Fibroblast of pulmonary artery (primary cell): Measurements from ENCODE around the gene CENPB.

ENCODE experiments used
- DNase-seq: peaks from one replicate; pipeline ENCODE4 v3.0.0-alpha.2; 2010; ENCODE audit warnings: low read depth
- H3K4me3 ChIP-seq: replicated peaks from 2 replicates; pipeline ENCODE4 v1.5.1; 2011; ENCODE audit warnings: low read depth, mild to moderate bottlenecking, control low read depth, low read length, moderate library complexity
- TF ChIP-seq, protein P1 (sequence below): IDR thresholded peaks from 2 replicates; pipeline ENCODE4 v1.5.1; 2011; ENCODE audit warnings: mild to moderate bottlenecking, control low read depth, low read length, inconsistent platforms; ENCODE audit errors: missing control alignments

CENPB gene

DNA sequence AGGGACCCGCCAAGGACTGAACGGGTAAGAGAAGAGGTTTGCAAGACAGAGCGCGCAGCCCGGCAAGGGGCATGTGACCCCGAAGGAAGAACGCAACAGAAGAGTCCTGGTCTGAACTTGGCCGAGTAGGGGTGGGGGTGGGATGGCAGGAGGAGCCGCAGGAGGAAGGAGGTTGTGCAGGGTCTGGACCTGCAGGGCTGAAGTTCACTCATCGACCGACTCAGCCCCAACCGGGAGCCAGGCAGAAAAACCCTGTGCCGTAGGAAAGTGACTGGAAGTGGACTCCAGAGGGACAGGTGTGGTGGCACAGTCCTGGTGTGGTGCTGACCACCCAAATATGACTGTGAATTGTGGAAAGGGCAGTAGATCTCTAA, 34.2 kb downstream of the CENPB start:
- H3K4me3 ChIP-seq, result no peak overlapping the region
- no peak for DNase-seq
- TF ChIP-seq, protein P1, sequence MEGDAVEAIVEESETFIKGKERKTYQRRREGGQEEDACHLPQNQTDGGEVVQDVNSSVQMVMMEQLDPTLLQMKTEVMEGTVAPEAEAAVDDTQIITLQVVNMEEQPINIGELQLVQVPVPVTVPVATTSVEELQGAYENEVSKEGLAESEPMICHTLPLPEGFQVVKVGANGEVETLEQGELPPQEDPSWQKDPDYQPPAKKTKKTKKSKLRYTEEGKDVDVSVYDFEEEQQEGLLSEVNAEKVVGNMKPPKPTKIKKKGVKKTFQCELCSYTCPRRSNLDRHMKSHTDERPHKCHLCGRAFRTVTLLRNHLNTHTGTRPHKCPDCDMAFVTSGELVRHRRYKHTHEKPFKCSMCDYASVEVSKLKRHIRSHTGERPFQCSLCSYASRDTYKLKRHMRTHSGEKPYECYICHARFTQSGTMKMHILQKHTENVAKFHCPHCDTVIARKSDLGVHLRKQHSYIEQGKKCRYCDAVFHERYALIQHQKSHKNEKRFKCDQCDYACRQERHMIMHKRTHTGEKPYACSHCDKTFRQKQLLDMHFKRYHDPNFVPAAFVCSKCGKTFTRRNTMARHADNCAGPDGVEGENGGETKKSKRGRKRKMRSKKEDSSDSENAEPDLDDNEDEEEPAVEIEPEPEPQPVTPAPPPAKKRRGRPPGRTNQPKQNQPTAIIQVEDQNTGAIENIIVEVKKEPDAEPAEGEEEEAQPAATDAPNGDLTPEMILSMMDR, result no peak

DNA sequence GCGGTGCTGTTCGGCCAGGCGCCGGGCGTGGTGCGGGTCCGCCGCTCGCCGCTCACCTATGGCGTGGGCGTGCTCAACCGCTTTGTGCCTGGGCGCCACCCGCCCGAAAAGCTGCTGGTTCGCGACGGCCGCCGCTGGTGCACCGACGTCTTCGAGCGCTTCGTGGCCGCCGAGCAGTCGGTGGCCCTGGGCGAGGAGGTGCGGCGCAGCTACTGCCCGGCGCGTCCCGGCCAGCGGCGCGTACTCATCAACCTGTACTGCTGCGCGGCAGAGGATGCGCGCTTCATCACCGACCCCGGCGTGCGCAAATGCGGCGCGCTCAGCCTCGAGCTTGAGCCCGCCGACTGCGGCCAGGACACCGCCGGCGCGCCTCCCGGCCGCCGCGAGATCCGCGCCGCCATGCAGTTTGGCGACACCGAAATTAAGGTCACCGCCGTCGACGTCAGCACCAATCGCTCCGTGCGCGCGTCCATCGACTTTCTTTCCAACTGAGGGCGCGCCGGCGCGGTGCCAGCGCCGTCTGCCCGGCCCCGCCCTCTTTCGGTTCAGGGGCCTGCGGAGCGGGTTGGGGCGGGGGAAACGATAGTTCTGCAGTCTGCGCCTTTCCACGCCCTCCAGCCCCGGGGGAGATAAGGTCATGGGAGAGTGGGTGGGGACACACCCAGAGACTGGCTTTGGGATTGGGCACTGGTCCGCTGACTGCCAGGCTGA, 34.7 kb downstream of the CENPB start:
- TF ChIP-seq, protein P1, result no peak
- no peak overlapping the region for H3K4me3 ChIP-seq
- no peak for DNase-seq

DNA sequence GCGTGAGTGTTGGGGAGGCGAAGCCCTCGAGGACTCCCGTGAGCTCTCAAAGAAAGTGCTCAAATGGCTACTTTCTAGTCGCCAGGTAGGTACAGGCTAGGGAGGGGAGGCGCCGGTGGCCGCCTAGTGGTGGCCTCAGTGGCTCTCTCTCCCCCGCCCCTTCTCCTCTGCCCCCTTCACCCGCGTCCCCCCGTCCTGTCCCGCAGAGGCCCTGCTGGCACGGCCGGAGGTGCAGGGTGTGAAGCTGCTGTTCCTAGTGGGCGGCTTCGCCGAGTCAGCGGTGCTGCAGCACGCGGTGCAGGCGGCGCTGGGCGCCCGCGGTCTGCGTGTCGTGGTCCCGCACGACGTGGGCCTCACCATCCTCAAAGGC, 35.2 kb downstream of the CENPB start:
- DNase-seq, result no peak
- H3K4me3 ChIP-seq, result no peak overlapping the region
- TF ChIP-seq, protein P1, result no peak

DNA sequence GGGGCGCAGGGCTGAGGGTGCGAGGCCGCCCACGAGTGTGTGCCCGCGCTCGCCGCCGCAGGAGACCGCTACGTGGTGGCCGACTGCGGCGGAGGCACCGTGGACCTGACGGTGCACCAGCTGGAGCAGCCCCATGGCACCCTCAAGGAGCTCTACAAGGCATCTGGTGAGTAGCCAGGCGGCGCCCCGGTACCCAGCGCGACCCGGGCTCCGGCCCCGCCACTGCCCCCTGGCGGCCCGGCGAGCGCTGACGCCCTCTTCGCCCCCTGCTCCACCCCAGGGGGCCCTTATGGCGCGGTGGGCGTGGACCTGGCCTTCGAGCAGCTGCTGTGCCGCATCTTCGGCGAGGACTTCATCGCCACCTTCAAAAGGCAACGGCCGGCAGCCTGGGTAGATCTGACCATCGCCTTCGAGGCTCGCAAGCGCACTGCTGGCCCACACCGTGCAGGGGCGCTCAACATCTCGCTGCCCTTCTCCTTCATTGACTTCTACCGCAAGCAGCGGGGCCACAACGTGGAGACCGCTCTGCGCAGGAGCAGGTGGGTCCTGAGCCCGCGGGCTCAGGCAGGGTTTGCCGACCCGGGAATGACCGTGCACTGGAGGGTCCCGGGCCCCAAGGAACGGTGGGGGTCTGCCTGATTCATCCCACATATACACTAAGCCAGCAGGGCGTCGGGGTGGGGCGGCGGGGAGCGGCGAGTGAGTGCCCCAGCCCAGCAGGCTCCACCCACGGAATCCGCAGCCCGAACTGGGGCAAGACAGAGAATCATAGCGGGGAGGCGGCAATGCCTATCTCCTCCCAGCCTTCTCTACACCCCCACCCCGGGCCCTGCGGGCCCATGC, 36.6 kb downstream of the CENPB start:
- TF ChIP-seq, protein P1, result peak; percentile 19
- H3K4me3 ChIP-seq, result no peak overlapping the region
- no peak for DNase-seq

DNA sequence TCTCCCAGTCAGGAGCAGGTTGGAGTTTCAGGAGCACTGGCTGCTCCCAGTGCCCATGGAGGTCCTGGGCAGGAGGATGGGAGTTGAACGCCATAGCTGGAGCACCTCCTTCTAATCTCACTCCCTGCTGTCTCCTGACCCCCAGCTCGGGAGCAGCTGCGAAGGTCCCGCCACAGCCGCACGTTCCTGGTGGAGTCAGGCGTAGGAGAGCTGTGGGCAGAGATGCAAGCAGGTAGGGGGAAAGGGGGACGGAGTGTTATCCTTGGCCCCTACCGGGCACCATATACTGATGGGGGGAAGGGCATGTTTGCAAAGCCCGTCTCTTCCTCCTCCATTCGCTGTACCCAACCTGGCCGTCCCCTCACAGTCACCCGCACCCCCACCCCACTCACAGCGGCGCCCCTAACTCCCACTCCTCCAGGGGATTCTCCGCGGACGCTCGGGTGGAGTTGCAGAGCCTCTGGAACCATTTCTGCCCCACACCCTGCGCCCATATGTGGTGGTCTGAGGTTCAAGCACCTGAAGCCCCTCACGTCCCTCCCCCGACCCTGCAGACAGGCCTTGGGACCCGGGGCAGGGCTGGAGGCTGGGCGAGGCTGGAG, 37.4 kb downstream of the CENPB start:
- no peak overlapping the region for H3K4me3 ChIP-seq
- TF ChIP-seq, protein P1, result no peak
- no peak for DNase-seq

DNA sequence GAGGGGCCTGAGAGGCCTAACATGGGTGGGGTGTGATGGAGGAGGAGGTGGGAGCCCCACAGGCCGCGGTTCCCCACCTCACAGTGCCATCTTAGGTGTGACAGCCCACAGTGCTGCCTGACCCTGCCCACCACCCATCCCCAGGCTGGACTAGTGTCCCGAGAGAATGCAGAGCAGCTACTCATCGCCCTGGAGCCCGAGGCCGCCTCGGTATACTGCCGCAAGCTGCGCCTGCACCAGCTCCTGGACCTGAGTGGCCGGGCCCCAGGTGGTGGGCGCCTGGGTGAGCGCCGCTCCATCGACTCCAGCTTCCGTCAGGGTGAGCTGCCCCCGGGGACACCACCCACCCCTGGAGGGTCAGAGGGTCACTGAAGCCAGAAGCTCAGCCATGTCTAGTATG, 38.5 kb downstream of the CENPB start:
- no peak overlapping the region for H3K4me3 ChIP-seq
- no peak for DNase-seq
- TF ChIP-seq, protein P1, result no peak
